RCC 7860 (cell line): ENCODE results near the gene ALAD.

Experiments
- DNase-seq: peaks from one replicate; pipeline ENCODE4 v3.0.0-alpha.2; 2015; ENCODE audit warnings: low spot score
- FAIRE-seq: peaks from 2 replicates; lab custom pipeline; 2012; peaks lifted over from hg19 to GRCh38; lab: Jason Lieb, UNC

ALAD gene

DNA sequence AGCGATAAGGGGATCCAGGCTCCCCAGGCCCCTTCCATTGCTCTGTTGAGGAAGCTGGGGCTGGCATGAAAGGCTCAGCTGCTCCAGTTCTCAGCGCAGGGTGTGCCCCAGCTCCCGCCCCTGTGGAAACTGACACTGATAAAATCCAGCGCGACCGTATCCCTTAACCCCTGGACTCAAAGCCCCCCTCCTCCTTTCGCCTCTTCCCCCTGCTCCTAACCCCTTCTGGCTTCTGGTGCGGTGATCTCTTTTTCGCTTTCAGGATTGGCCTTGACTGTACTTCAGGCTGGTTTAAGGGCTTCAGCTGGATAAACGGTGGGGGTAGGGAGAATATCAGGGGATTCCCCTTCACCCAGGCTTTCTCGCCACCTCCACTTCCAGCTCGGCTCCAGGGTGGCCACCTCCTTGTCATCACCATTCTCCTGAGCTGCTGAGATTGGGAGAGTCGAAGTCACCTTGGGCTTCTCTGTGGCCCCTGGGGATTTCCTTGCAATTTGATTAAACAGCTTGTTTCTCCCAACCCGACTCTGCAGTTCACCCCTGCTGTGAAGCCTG, 50.9 kb downstream of the ALAD start:
- no peak for FAIRE-seq
- DNase-seq, result no peak

DNA sequence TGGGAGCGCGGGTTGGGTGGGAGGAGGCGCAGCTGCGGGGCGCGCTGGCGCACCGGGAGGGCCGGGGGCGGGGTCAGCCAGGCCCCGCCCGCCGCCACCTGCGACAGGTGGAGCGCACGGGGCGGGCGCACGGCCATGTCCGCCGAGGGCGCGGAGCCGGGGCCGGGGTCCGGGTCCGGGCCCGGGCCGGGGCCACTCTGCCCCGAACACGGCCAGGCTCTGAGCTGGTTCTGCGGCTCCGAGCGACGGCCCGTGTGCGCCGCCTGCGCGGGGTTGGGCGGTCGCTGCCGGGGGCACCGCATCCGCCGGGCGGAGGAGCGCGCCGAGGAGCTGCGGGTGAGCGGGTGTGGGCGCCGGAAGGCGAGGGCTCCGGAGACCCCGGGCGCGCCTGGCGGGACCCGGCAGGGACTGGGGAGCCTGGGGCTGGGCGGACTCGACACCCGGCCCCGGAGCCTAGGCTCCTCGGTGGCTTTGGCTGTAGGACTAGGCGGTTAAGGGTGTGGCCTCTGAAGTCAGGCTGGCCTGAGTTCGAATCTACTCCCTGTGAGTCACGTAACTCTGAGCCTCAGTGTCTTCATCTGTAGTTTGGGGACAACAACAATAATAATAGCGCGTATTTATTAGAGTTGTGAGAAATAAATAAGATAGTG, 51.5 kb downstream of the ALAD start, which contains the start of gene BSPRY:
BSPRY (plus strand) TSS at position 97 of the 650 bp plus-strand sequence; CDS start at position 136, 39 bp downstream.
- DNase-seq (no peak), FAIRE-seq (no peak)

DNA sequence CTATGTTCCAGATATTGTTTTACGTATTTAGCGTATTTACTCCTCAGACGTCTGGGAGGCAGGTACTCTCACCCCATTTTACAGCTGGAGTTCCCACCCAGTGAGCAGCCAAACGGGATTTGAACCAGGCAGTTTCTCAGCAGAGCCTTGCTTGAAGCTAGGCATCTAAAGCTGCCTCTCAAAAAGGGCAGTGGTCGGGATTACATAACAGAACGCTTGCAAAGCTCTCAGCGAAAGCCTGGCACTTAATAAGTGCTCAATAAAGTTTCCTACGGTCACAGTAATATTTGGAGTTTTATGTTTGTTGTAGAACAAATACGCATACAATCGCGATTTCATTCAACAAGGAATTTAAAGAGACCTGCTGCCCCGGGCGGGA, 52.0 kb downstream of the ALAD start:
- DNase-seq, result no peak
- no peak for FAIRE-seq

DNA sequence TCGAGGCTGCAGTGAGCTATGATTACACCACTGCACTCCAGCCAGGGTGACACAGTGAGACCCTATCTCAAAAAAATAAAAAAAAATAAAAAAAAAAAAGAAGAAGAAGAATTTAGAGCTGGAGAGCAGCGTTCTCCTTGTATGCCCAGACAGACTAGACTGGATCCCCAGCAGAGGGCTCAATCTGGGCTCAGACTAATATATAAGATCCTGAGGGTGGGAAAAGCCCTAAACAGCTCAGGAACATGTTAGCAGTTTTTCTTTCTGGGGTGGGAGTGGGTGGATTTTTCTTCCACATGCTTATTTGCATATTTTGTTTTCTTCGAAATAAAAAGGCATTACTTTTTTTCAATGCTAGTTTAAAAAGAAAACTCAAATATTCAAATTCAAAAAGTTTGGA, 52.6 kb downstream of the ALAD start:
- no peak for FAIRE-seq
- no peak for DNase-seq

DNA sequence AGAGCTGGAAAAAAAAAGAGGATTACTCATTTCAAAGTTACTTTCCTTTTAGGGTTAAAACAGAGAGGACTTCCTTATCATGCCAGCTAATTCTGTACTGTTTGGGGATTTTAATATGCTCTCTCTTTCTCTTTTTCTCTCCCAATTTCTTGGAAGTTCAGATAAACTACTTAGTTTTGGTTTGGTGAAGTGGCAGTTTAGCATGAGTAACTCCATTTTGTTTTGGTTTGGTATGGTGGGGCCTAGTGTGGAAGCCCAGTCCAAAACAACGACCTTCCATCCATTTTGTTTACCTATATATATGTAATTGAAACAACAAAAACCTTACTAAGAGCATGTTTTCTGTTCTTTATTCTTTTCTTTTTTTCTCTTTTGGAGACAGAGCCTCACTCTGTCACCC, 55.4 kb downstream of the ALAD start:
- DNase-seq, result no peak
- no peak for FAIRE-seq

DNA sequence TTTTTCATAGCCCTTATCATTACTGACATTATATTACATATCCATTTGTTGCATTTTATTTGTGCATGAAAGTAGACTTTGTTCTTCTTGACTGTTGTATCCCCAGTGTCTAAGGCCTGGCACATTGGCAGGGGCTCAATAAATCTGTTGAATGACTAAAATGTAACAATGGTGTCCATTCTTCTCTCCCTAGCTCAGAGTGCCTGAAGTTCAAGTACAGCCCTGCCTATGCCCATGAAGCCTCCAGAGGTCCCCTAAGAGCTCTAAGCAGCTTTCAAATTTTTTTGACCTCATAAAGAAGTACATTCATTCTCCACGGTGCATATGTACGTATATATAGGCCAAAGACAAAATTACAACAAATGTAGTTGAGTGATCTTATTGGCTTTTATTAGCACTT, 55.9 kb downstream of the ALAD start:
- no peak for DNase-seq
- FAIRE-seq, result no peak

DNA sequence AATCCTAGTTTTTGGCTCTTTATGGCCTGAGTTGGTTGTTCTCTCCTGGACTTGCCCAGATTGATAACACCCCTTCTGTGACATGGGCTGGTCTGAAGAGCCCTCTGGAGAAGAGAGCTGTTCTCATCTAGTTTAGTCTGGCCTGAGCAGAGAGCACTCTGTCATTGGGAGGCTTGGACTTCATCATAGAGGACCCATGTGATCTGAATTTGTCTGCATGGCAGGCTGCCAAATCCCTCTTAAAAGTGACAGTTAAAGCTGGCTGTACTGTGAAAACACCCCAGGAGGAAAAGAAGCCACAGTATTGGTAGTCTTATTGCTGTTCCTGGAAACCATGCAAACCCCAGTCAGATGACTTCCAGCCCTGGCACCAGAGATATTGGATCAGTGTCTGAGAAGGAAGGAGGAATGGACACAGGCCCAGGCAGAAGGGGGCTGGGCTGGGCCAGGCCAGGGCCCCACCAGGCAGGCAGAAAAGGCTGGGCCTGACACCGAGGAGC, 57.3 kb downstream of the ALAD start:
- FAIRE-seq (no peak), DNase-seq (no peak)

DNA sequence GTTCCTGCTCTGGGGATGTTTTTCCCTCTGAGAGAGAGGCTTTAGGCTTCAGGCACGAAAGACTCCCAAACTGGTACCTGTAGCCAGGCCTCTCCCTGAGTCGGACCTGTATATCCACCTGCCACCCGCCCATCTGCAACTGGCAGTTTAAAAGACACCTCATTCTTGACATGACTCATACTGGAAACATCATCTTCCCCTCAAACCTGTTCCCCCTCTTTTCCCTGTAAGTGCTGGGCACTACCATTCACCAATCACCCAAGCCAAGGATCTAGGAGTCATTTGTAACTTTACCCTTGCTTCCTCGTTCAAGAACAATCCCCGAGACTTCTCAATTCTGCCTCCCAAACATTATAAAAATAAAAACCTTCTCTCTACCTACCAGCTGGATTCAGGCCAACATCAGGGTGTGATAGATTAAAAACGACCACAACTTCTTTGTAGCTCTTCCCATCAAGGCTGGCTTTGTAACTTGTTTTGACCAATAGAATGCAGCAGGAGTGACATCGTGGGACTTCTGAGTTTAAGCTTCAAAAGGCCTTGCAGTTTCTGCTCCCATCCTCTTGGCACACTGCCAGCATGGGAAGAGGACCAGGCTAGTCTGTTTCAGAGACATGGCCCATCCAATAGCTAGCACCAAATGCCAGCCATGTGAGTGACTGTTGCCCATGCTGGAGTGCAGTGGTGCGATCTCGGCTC, 59.2 kb downstream of the ALAD start:
- no peak for DNase-seq
- FAIRE-seq, result no peak

DNA sequence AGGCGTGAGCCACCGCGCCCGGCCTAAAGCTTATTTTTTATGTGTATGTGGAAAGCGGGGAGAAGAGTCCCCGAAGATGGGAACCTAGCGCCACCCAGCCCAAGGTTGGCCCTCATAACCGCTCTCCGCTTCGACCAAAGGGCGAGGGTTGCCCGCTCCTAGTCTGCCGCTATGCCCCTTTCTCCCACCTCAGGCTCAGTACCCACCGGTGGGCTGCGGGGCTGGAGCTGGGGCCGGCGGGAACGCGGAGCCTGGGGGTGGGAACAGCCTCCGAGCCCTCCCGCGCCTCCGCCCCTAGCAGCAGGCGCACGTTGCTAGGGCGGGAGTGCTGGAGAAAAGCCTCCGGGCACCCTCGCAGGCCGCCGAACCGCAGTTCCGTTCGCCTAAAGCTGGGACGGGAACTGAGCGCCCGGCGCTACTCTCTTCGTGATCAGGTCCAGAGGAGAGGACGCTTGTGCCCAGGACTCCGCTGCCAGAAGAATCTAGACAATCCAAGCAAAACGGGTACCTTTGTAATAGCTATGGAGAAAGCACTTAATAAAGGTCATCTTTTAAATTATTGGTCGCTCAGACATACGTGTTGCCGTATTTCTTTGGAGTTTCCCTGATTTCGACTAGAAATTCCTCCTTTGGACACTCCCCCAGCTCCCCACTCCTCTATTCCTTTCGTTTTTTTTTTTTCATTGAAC, 60.9 kb downstream of the ALAD start, which contains the start of gene WDR31:
WDR31 (minus strand) TSS at position 265 of the 689 bp plus-strand sequence. CDS start 8,253 bp downstream, outside the sequence.
- DNase-seq (peak; percentile 73), FAIRE-seq (no peak)

DNA sequence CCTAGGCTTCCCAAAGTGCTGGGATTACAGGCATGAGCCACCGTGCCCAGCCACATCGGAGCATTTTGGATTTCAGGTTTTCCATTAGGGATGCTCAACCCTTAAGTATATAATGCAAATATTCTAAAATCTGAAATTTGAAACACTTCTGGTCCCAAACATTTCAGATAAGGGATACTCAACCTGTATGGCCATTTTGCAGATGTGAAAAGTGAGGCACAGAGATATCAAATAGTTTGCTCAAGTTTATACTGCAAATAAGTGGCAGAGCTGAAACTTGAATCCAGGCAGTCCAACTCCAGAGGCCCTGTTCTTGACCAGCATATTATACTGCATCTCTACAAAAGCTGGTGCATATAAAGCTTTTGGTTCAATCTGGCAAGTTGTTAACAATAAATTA, 63.4 kb downstream of the ALAD start:
- DNase-seq (no peak), FAIRE-seq (no peak)
